Umbilical cord (tissue), 2 donors: Measurements from ENCODE around the gene ELL. TPM values are rescaled to one million over a fixed set of nuclear protein-coding genes. Genes with fewer than 3 reads are reported as not detected.
A peak's percentile ranks its signal among the peaks of the same experiment; 100 is the strongest.
"Not testable (repeated sequence)": the region's sequence is repeated elsewhere in the genome, so short reads cannot be mapped to it uniquely, and the experiment has no call there.

Experiments used
- DNase-seq: peaks from one replicate; pipeline ENCODE4 v3.0.0-alpha.2; 2015; ENCODE audit warnings: low spot score
- total RNA-seq: library from RNA; depleted of rRNA; stranded (reverse); fragments of >200 nt; gene quantifications from one replicate; pipeline ENCODE4 v1.2.3, GENCODE V29; 2014; ENCODE audit warnings: low replicate concordance; ENCODE audit not compliant: insufficient read depth

ELL gene
- total RNA-seq, 1 donor from 2014 or later: 22.6 TPM

DNA sequence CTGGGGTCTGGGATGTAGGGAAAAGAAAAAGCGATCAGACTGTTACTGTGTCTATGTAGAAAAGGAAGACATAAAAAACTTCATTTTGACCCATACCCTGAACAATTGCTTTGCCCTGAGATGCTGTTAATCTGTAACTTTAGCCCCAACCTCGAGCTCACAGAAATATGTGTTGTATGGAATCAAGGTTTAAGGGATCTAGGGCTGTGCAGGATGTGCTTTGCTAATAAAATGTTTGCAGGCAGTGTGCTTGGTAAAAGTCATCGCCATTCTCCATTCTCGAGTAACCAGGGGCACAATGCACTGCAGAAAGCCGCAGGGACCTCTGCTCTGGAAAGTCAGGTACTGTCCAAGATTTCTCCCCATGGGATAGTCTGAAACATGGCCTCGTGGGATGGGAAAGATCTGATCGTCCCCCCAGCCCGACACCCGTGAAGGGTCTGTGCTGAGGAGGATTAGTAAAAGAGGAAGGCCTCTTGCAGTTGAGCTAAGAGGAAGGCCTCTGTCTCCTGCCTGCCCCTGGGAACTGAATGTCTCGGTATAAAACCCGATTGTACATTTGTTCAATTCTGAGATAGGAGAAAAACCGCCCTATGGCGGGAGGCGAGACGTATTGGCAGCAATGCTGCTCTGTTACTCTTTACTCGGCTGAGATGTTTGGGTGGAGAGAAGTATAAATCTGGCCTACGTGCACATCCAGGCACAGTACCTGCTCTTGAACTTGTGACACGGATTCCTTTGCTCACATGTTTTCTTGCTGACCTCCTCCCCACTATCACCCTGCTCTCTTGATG lies 119.2 kb downstream of the ELL start:
- DNase-seq: not testable (repeated sequence)

DNA sequence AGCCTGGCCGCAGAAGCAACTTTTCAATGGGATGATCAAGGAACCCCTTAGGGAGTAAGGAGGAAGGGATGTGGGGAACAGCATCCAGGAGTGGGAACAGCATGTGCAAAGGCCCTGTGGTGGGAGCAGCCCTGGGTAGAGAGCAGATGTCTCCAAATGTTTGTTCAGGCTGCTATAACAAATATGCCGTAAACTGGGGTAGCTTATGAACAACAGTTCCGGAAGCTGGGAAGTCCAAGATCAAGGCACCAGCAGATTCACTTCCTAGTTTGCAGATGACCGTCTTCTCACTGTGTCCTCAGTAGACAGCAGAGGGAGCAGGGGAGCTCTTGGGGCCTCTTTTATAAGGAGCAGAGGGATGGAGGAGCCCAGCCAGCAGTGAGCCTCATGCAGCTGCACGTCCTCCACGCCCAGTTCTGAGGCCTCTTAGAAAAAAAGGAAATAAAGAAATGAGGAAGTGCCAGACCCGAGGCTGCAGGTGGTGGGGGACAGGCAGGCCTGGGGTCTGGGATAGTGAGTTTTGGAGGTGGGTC lies 120.2 kb downstream of the ELL start:
- peak; percentile 94 for DNase-seq

DNA sequence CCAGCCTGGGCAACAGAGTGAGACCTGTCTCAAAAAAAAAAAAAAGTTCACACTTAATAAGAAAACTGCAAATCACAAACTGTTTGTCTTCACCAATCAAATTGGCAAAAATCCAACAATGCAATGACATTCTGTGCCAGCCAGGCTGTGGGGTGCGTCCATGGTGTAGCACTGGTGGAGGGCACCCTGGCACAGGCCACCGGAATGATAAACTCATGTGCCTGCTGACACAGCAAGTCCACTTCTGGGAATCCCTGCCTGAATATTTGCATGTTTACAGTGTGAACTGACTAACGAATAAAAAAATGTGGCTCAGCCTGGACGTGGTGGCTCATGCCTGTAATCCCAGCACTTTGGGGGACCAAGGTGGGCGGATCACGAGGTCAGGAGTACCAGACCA lies 122.9 kb downstream of the ELL start:
- DNase-seq: no peak

DNA sequence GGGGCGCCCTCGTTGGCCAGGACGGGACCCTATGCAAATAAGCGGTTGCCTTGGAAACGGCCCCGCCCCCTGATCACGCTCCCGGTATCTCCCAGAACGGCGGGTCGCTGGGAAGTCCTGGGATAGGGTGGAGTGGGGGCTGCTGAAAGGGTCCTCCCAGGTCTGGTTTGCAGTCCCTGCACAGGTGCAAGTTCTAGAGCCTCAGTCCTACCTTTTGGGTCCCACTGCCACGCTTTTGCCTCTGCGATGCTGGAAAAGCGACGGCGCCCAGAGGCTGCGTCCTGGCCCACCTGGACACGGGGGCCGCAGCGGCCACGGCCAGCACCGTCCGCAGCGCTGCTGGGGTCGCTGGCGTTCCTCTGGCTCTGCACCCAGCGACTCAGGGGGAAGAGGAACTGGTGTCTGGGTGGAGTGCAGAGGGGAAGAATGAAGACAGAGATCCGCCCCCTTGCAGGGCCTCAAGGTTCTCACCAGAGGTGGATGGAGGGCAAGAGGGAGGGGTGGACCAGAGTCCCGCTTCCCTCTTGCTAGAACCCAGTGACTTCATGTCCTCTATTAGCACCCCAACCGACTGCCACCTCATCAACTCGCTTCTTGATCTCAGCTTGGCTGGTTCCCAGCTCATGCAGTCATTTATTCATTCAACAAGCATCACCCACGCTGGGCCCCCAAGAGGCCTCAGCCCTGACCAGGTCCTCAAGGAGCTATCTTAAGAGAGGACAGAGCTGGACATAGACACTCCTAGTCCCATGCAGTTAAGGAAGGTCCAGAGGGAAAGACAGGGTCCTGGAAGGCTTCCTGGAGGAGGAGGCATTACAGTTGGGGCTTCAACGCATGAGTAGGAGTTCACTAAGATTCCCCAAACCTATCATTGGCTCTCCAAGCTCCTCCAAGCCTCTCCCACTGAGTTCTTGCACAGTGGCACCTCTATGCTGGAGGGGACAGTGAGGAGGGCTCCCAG lies 124.3 kb downstream of the ELL start, which contains the start of gene LRRC25:
Gene LRRC25, minus strand, starts transcription at position 381 of the 961 bp plus-strand sequence. CDS start 659 bp downstream, outside the sequence.
- DNase-seq: peak; percentile 58

DNA sequence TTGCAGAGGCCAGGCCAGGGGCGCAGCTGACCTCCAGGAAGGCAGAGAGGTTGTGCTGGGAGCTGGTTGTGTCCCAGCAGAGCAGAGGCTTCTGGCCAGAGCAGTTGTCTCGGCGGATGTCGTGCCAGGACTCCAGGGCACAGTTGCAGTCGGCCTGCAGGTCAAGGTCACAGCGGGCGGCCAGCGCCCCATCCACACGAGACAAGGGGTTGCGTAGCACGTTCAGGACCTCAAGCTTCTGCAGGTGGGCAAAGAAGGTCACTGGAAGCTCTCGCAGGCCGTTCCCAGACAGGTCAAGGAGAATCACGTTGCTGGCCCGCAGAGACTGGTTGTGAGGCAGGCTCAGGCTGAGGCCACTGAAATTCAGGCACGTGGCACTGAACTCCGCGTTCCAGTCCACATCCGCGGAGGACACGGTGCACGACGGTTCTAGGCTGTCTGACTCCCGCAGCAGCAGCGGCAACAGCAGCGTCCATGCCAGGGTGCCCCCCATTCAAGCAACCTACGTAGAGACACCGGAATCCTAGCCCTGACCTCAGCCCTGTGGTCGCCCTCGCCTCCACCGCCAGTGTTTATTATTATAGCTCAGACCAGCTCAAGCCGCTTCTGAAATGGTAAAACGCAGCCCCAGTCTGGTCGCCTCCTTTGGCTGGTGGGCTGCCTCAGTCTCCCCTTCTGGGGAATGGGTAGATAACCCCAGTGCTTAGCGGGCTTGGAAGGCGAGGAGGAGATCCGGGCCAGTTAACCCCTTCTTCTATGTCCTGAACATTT lies 125.2 kb downstream of the ELL start:
- DNase-seq: no peak

DNA sequence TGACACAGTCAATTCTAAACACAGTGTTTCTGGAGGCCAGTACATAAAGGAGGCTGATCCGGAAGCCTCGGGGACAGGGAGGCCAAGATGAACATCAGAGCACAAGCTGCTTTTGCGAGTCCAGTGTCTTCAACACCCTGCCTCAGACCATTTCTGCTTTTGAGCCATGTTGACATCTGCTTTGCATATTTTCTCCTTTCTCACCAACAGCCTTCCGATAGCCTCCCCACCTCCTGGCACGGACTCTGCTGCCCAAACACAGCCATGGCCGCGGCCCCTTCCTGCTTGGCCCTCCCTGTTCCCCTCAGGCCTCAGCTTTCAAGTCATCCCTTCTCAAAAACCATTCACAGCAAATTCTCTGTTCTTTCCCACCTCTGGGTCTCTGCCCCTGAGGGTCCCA lies 128.0 kb downstream of the ELL start:
- no peak for DNase-seq

DNA sequence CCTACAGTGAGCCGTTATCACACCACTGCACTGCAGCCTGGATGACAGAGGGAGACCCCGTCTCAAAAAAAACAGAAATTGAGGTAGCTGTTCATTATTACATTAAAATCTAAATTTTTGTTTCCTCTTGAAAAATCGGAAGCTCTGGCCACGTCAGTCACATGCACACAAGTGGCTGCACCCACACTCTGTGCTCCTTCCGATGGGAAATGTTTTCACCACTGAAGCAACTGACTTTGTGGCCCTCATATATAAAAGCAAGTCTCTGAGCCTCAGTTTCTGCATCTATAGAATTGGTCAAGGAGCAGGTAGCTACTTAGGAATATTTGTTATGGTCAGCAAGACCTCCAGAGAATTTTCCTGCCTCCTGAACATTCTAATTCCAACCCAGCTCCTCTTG lies 128.9 kb downstream of the ELL start:
- no peak for DNase-seq

Other genes starting within 250 kb of the ELL start
- gene IQCN, start 247.6 kb downstream of the ELL start, total RNA-seq: 2.4 TPM
- gene JUND, start 240.4 kb downstream of the ELL start, total RNA-seq: 272 TPM
- 37.6 TPM for gene LSM4, start 199.0 kb downstream of the ELL start, total RNA-seq
- gene PGPEP1, start 181.5 kb downstream of the ELL start, total RNA-seq: 11.8 TPM
- gene GDF15, start 135.9 kb downstream of the ELL start, total RNA-seq: not detected
- gene LRRC25, start 124.4 kb downstream of the ELL start, total RNA-seq: 2.9 TPM
- gene SSBP4, start 102.7 kb downstream of the ELL start, total RNA-seq: 24.8 TPM
- gene ISYNA1, start 83.9 kb downstream of the ELL start, total RNA-seq: 20.5 TPM
- 149 TPM for gene FKBP8, start 21.5 kb upstream of the ELL start, total RNA-seq
- gene KXD1, start 35.8 kb upstream of the ELL start, total RNA-seq: 62.4 TPM
- gene UBA52, start 49.8 kb upstream of the ELL start, total RNA-seq: 513 TPM
- 20.7 TPM for gene REX1BD, start 66.7 kb upstream of the ELL start, total RNA-seq
- 10.1 TPM for gene CRLF1, start 84.7 kb upstream of the ELL start, total RNA-seq
- gene TMEM59L, start 90.8 kb upstream of the ELL start, total RNA-seq: 6.3 TPM
- gene KLHL26, start 115.0 kb upstream of the ELL start, total RNA-seq: 4.6 TPM
- 1.4 TPM for gene CRTC1, start 161.6 kb upstream of the ELL start, total RNA-seq